H1 (cell line): Measurements from ENCODE around the gene DPM3. TPM values are rescaled to one million over a fixed set of nuclear protein-coding genes. Genes with fewer than 3 reads are reported as not detected.

Experiments used
- CEBPB ChIP-seq: IDR thresholded peaks from 2 replicates; pipeline ENCODE4 v1.6.1; 2012; ENCODE audit warnings: low read depth, low read length
- EZH2 ChIP-seq: fragments of 200-600 bp; sonication (generic); IDR thresholded peaks from 2 replicates; pipeline ENCODE4 v1.7.1; 2012; ENCODE audit warnings: low read depth, mild to moderate bottlenecking, moderate library complexity, low read length, inconsistent platforms; ENCODE audit not compliant: severe bottlenecking
- SAP30 ChIP-seq: fragments of 300-600 bp; sonication (generic); IDR thresholded peaks from 2 replicates; pipeline ENCODE4 v1.7.1; 2012; ENCODE audit warnings: low read length, moderate library complexity, mild to moderate bottlenecking, inconsistent platforms; ENCODE audit not compliant: insufficient read depth, insufficient replicate concordance
- SIRT6 ChIP-seq: IDR thresholded peaks from one replicate; pipeline ENCODE4 v1.7.1; 2012; ENCODE audit warnings: low read length, inconsistent platforms
- SIX5 ChIP-seq: IDR thresholded peaks from 2 replicates; pipeline ENCODE4 v1.6.1; 2011; ENCODE audit warnings: mild to moderate bottlenecking, low read depth, low read length
- polyA plus RNA-seq, 7 experiments: library from polyadenylated mRNA; depleted of rRNA in 3 of 7; stranded (reverse) in 5 of 7; unstranded in 2 of 7; fragments of >200 nt in 5 of 7; fragments of 200-250 nt in 2 of 7; gene quantifications; 1 replicate in 5 of 7; 2 replicates in 1 of 7; 4 replicates in 1 of 7; pipeline versions ENCODE4 v1.2.1 to v1.2.3, GENCODE V29; 2011 to 2013; ENCODE audit warnings: missing spikeins in 2 of 7, mixed read lengths in 2 of 7
- total RNA-seq: library from RNA; stranded (reverse); fragmentation: NEBNext Ultra II Directional; extraction: Animal tissue kit (Norgen Biotek cat#: 25700); gene quantifications from 2 replicates; pipeline ENCODE4 v1.2.1, GENCODE V29; 2021

DPM3 gene
- total and polyA plus RNA-seq, 2 of the 8 experiments (the other 6 are each of a cell fraction or from before 2014, with no cell fraction given) = 44.8 to 227 TPM

- no peak for TF ChIP-seq SIRT6
- no peak for TF ChIP-seq SAP30
- TF ChIP-seq CEBPB = no peak
- TF ChIP-seq SIX5 = no peak
- TF ChIP-seq EZH2 = no peak
Measured at GRCh38 chr1:155179112-155180031, 39.0 kb upstream of the DPM3 start (continued).
